ENCODE results near the gene OXER1.

DNA sequence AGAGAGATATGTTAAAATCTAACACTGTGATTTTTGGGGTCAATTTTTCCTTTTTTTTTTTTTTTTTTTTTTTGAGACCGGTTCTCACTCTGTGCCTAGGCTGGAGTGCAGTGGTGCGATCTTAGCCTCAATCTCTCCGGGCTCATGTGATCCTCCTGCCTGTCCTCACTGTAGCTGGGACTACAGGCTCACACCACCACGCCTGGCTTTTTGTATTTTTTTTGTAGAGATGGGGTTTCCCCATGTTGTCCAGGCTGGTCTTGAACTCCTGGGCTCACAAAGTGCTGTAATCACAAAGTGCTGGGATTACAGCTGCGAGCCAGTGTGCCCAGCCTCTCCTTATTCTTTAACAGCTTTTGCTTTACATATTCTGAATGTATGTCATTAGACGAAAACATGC is 31.3 kb upstream of the OXER1 start:
- TF ChIP-seq, protein P1, sequence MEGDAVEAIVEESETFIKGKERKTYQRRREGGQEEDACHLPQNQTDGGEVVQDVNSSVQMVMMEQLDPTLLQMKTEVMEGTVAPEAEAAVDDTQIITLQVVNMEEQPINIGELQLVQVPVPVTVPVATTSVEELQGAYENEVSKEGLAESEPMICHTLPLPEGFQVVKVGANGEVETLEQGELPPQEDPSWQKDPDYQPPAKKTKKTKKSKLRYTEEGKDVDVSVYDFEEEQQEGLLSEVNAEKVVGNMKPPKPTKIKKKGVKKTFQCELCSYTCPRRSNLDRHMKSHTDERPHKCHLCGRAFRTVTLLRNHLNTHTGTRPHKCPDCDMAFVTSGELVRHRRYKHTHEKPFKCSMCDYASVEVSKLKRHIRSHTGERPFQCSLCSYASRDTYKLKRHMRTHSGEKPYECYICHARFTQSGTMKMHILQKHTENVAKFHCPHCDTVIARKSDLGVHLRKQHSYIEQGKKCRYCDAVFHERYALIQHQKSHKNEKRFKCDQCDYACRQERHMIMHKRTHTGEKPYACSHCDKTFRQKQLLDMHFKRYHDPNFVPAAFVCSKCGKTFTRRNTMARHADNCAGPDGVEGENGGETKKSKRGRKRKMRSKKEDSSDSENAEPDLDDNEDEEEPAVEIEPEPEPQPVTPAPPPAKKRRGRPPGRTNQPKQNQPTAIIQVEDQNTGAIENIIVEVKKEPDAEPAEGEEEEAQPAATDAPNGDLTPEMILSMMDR (IDR thresholded peaks at IDR 0.05), result no peak
- TF ChIP-seq POLR2A (IDR thresholded peaks at IDR 0.05), result no peak
